DMS153 treated with DMSO at 0.1 percent for 48 hours (cell line): ENCODE results near the gene CIC.

Source experiments
- DNase-seq: peaks from one replicate; lab custom pipeline; 2025; ENCODE audit not compliant: unreplicated experiment; lab: John Stamatoyannopoulos, UW

CIC gene

DNA sequence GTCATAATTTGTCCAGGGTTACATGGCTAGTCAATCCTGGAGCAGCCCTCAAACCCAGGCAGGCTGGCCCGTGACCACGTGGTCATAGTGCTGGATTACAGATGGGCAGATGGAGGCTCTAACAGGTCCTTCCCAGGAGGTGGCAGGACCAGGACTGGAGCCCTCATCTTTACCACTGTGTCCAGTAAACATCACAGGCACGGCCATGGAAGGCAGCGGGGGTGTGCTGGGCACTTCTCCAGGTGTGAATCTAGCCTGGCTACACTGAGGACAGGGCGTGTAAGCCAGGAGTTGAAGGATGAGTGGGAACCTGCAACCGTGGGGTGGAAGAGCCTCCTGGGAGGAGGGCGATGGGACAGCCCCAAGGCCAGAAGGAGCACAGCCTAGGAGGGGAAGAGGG, 6.1 kb downstream of the CIC start:
- no peak for DNase-seq

DNA sequence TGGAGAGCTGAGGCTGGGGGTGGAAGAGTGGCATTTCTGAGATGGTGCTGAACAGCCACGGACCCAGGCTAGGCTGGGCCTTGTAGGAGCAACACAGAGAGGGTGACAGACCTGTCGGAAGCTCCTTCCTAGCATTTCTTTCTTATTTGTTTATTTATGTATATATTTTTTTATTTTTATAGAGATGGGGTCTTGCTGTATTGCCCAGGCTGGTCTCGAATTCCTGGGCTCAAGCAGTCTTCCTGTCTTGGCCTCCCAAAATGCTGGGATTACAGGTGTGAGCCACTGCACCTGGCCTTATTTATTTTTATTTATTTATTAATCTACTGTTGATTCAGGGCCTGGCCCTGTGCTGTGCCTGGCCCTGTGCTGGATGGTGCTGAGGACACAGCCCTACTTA, 6.5 kb downstream of the CIC start:
- DNase-seq = no peak

DNA sequence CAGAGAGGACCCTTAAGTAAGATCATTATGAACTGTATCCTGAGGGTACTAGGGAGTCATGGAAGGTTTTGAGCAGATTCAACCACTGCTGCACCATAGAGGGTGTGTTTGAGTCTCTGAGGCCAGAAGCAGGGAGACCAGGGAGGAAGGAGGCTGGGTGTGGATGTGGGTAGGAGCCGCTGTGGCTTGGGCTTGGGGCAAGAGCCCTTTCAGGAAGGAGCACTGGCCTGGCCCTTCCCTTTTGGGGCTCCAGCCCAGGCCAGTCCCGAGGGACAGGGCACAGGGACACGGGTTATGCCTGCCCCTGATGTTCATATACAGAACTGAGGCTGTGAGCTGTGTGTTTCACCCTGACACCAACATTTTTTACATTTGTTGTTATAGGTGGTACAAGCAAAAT, 7.2 kb downstream of the CIC start:
- DNase-seq = no peak

DNA sequence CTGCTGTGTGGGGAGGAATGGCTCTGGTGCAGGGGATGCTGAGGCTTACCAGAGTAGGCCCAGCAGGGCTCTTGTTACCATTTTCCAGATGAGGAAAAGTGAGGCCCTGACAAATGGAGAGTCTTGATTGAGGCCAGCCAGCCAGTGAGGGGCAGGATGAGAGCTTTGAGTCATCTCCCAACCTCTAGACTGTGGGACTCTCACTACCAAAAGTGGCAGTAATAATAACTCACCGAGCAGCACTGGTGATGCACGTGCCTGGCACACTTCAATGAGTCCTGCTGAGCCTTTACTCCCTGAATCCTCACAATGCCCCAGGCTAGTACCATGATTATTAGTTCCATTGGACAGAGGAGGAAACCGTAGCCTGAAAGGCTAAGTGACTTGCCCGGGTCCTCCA, 7.8 kb downstream of the CIC start:
- DNase-seq = no peak

DNA sequence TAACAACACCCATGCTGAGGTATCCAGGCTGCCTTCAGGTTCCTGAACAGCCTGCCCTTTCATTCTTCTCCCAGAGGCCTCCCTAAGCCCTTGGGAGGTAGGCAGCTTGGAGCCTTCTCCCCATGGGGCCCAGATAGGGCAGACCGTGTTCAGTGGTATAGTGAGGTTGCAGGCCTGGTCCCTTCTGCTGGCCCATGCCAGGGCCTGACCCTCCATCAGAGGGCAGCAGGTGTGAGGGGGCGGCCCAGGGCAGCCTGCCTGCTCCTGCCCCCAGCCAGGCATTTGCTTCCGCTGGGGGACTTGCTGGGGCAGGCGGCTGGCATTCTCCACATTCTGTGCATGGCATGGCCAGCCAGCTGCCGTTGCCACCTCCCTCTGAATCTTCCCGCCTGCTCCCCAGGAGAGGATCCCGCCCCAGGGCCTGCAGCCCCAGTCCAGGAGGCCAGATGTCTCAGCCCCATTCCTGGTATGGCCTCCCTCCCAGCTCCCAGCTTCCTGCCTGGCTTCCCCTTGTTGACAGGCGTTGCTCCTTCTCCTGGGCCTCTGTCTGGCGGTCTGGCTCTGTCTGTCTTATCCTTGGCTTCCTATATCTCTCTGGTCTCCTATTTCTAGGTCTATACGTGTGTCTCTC, 8.9 kb downstream of the CIC start:
- DNase-seq = no peak

DNA sequence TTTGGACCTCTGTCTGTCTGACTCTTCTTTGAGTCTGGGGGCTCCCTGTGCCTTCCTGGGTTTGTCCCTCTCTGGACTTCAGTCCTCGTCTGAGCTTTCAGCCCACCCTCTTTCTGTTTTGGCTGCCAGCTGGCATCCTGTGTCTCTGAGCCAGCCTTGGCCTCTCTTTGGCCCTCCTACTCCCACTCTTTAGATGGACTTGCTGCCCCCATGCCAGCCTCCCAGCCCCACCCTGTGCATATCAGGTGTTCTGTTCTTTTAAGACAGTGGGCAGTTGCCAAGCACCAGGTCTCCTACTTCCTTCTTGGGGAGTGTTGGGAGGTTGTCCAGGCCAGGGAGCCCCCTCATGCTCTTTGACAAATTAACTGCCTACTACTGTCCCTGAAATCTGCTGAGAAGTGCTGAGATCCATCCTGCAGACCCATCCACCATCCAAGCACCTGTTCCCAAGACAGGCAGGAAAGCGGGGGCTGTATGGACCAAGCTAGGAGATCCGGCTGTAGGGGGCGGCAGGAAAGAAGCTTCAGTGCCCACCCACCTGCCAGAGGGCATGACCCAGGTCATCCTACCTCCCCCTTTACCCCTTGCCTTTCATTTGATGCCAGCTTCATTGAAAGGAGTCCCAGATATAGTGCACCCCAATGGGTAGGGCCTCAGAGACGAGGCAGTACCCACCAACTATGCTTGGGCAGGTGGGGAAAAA, 9.6 kb downstream of the CIC start:
- DNase-seq = no peak

DNA sequence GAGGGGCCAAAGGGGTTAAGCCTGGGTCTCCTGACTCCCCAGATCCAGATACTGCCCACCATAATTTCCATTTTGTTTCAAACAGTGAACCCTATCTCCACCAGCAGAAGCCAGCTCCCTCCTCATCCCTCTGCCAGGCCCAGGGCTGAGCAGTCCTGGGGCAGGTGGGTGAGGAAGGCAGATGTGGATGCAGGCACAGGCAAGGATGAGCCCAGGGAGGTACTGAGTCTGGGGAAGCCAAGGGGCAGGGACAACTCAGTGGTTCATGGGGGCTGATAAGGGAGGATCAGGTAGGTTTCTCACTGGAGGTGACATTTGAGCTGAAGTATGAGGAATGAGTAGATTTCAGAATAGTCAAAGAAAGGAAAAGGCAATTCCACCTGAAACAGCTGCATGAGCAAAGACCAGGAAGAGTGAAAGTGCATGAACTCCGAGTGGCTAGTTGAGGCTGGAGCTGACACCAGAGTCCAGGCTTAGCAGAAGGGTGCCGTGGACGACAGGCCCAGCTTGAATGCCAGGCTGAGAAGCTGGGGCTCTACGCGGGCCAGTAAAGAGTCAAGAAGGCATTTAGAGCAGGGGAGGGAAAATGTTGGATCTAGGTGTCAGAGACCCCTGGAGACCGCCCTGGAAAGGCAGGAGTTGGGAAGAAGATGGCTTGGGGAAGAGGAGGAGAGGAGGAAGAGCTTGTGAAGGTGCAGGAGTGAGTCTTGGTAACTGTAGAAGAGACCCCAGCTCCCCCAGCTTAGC, 10.3 kb downstream of the CIC start:
- DNase-seq = no peak

DNA sequence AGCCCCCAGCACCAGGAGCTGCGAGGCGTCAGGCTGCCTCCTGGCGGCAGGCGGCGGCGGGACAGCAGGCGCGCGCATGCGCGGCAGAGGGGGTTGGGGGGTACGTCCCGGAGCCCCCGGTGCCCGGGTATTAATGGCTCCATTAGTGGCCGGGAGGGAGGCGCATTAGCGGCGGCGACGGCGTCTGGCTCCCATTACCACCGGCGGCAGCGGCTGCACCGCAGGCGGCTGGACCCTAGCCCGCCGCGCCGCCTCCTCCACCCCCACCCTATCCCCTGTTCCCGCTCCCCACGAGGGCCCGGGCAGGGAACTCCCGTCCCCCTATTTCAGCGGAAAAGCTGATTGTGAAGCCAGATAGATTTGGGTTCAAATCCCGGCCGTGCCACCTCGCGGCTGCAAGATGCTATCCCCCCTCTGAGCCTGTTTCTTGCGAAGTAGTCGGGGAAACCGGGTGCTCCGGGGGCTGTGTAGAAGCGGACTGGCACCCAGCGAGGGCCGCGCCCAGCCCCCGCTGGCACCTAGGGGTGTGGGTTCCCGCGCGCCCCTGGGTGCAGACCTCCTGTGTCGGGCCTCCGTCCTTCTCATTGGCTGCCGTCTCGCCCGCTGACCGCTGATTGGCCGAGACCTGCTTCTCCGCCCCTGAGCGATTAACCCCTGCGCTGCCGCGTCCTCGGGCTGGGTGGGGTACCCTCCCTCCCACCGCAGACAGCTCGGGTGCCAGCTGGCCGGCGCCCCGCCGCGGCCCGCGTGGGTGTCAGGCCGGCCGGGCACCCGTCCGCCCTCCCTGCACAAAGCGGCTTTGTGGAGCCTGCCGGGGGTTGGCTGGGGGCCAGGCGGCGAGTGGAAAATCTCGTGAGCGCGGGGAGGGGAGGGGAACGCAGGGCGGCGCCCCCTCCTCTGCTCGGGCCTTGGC, 11.1 kb downstream of the CIC start:
- DNase-seq = peak; percentile 89

DNA sequence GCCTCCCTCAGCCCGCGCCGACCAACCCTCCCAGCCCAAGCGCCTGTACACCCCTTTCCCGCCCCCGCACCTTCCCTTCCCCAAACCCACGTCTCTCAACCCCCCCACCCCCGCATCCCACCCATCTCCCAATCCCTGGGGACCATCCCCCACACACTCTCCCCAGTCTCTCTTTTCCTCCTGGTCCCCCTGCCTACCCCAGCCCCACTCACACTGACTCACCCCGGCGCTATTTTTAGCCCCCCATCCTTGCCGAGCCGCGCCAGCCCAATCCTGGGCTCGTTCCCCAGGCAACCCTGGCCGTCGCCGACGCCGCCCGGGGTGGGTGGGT, 11.7 kb downstream of the CIC start:
- DNase-seq = no peak

DNA sequence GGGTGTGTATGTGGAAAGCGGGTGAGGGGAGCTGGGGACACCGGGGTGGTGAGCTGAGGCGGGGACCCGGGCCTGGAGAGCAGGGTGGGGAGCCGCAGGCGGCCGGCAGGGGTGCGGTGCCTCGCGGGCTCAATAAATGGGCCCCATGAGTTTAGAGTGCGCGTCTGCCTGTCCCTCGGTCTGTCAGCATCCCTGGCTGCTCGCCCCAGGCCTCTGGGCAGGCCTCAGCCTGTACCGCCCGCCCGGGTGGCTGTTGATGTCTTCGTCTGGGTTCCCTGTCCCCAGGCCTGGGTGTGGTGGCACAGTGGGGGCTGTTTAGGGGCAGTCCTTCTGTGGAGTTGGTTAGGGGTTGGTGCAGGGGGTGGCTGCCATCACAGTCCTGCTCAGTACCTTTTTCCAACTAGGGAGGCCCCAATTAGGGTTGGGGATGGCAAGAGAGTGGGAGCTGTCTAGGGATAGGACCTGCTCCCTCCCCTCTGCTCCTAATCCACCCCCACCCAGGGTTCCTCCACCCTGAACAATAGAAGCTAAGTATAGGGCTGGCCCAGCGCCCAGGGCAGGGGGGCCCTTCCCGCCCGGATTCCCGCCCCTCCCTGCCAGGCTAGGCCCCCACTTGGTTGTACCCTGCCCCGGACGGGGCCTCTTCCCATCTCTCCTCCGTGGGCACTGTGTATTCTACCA, 12.2 kb downstream of the CIC start:
- no peak for DNase-seq

DNA sequence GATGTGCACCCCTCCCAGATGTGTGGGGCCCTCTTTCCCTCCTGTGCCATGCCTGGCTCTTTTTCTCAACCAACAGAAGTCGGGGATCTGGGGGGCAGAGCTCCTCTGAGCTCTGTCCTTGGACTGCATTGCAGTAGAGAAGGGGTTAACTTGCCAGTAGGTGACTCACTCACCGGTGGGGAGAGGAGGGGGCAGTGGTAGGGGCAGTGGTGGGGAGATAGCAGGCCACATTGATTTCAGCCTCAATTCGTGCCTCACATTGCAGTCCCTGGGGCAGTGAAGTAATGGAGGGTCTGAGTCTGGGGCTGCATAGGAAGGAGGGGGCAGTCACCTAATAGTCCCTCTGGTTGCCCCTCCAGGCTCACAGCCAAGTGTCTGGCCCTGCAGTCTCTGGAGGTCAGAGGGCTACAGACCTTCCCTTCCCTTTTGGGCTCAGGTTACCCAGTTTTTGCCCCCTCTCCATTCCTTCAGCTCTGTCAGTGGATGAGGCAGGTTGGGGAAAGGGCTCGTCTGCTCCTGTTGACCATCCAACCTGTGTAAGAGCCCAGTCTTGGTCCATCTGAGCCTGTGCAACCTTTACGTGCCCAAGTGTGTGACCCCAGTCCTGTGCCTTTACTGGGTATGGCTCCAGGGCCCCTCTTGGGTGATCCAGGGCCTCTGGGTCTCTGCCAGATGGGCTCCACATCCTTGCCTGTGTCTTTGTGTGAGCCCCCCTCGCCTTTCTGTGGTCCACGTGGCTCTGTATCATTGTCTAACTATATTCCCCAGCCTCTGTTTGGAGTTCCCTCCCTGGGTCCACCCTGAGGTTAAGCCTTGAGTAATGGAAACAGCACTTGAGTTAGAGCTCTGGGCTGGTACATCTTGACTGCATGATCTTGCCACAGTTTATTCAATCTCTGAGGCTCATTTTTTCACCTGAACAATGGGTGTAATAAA, 13.0 kb downstream of the CIC start:
- no peak for DNase-seq

DNA sequence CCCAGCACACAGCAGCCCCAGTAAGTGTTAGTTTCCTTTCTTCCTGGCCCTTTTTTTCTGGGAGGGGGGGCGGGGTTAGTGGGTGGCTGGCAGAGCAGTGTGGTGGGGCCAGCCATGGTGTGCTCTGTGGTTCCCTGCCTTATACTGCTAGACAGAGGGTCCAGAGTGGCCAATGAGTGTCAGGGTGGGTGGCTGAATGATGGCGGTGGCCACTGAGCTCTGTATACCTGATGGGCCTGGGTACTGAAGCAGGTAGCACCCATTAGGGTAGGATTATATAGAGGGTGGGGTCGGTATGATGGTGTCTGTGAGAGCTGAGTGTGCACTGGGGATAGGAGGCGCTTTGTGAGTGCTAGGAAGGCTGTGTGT, 13.8 kb downstream of the CIC start:
- DNase-seq = no peak

DNA sequence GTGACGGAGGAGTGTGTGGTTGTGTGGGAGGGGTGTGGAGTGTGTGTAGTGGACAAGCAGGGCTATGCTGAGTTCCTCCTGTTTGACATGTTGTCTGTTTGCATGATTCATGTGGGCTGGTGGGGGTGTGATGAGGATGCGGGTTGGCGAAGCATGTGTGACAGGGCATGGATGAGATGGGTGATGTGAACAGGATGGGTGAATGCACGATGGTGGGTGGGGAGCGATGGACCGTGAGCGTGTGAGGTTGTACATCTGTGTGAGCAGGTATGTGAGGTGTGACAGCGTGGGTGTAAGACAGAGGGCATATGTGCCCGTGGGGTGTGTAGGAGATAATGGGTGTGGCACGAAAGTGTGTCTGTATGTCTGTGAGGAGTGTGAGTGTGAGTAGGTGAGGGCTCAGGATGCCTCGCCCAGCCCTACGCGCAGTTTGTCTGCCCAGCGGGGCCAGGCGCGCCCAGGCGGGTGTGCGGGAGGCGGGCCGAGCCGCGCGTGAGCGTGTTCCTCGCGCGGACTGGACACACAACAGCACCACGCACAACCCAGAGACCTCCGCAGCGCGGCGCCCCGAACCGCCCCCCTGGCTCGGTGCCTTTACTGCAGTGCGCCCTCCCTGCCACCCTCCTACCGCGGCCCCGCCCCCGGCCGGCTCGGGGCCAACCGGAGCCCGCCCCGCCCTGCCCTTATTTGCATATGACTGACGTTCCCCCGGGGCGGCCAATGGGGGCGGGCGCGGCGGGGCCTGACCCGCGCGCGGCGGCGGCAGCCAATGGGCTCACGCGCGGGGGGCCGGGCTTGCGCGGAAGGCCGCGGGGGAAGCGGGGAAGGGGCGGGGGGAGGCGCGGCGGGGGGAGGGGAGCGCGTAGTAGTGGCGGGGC, 14.4 kb downstream of the CIC start:
- DNase-seq = peak; percentile 76

DNA sequence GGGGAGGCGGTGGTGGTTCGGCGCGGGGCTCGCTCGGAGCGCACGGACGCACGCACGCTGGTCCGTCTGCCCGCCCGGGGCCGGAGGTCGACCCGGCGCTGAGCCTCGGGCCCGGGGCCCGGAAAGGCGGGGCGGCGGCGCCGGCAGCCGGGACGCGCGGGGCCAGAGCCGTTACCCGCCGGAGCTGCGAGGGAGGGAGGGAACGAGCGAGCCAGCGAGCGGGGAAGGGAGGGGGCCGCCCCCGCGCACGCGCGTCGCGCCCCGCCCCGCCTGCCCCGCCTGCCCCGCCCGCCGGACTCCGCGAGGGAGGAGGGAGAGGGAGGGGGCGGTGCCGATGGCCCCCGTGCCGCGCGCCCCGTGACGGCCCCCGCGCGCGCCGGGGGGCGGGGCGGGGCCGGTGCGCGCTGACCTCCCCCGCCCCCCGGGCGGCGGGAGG, 15.0 kb downstream of the CIC start:
- DNase-seq = peak; percentile 46

DNA sequence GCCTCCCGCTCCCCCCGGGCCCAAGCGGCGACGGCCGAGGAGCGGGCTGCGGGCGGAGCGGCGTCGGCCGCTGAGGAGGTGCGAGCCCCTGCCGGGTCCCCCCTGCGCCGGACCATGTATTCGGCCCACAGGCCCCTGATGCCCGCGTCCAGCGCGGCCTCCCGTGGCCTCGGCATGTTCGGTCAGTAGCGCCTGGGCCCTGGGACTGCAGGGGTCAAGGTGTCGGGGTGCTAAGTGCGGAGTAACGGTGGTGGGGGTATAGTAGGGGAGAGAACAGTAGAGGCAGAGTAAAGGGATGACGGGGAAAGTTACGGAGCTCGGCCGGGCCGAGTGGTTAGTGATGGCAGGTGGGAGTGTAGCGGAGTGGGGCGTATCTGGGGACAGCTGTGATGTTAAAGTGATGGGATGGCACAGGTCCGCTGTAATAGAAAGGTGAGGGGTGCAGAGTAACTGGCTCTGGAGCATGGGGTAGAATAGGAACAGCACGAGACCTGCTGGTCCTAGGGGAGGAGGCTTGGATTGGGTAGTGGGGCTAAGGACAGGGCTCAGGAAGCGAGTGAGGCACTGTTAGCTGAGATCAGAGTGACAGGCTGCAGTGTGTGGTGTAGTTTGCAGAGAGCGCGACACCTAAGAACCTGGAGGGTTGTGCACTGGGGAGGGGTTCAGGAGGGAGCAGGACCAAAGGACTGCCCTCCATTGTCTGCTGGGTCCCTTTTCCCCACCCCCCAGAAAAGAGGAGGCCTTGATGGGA, 15.7 kb downstream of the CIC start:
- DNase-seq = no peak

DNA sequence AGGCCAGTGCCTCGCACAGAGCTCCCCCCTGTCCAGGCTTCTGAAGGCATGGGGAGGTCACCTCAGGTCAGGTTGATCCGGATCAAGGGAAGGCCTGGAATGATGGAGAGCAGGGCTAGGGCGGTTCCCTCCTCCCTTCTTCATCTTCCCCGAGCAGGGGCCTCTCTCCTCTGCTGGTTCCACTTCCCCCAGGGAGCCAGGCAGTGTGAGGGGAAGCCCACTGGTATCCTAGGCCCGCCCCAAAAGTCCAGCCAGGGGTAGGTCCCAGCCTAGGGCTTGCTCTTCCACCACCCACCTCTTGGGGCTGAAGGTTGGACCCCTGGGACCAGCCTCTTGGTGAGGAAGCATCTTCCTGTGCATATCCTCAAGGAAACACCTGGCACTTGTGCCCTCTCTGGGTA, 16.5 kb downstream of the CIC start:
- no peak for DNase-seq

DNA sequence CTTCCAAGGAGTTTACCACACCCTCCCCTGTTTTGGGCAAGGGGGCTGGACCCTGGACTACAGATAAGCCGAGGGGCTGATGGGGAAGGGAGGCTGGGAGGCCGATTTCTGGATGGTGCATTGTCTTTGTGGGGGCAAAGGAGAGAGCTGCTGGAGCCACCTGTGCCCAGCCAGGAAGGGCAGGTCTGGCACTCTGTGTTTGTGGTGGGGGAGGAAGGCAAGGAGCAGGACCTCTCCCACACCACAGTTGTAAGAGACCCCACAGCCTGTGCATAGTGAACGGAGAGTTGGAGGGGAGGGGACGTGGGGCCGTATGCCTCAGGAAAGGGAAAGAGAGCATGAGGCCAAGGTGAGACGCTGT, 16.9 kb downstream of the CIC start:
- no peak for DNase-seq

DNA sequence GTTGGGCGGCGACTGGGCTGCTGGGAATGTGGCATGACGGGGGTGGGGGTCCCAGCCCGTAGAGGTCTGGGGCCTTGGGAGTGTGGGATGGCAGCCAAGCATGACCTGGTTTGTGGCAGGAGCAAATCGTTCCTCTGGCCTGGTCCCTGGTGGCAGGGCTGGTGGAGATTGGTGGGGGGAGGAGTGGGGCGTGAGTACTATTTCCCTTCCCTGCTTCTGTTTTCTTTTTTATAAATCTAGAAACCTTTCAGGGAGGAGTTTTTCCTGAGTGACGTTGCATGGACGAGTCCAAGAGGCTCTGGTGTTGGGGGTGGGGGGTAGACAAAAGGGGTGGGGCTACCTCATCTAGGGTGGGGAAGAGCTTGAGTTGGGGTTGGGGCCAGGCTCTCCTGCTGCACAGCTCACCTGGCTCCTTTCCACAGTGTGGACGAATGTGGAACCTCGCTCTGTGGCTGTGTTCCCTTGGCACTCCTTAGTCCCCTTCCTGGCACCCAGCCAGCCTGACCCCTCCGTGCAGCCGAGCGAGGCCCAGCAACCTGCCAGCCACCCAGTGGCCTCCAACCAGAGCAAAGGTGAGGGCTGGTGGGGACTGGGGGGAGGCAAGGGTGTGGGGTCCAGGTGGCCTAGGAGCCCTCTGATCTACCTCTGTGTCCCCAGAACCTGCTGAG, 17.4 kb downstream of the CIC start:
- DNase-seq = no peak
